Mucosa of rectum (tissue), 2 donors: Measurements from ENCODE around the gene IDH3G.
A peak's percentile ranks its signal among the peaks of the same experiment; 100 is the strongest.
"Not testable (repeated sequence)": the region's sequence is repeated elsewhere in the genome, so short reads cannot be mapped to it uniquely, and the experiment has no call there.

ENCODE experiments used
- H3K27ac ChIP-seq, 2 donors: one replicate each; pipeline ENCODE4 v1.7.0; 2013; ENCODE audit warnings: inconsistent platforms in 2 of 2, low read depth in 2 of 2, low read length in 2 of 2
- H3K27me3 ChIP-seq, 2 donors: one replicate each; pipeline ENCODE4 v1.7.0; 2013; ENCODE audit warnings: low read length in 2 of 2; ENCODE audit not compliant: control insufficient read depth in 2 of 2, insufficient read depth in 2 of 2
- H3K36me3 ChIP-seq, 2 donors: one replicate each; pipeline ENCODE4 v1.7.0; 2013; ENCODE audit warnings: low read length in 2 of 2; ENCODE audit not compliant: control insufficient read depth in 2 of 2, insufficient read depth in 2 of 2
- H3K4me1 ChIP-seq, 2 donors: one replicate each; pipeline ENCODE4 v1.7.0; 2013; ENCODE audit warnings: low read length in 2 of 2, mild to moderate bottlenecking in 1 of 2; ENCODE audit not compliant: control insufficient read depth in 2 of 2, insufficient read depth in 2 of 2
- H3K4me3 ChIP-seq, 2 donors: one replicate each; pipeline ENCODE4 v1.7.0; 2013; ENCODE audit warnings: low read length in 2 of 2
- H3K9ac ChIP-seq, 2 donors: one replicate each; pipeline ENCODE4 v1.7.0; 2013; ENCODE audit warnings: low read length in 2 of 2, low read depth in 1 of 2, mild to moderate bottlenecking in 1 of 2
- H3K9me3 ChIP-seq, 2 donors: one replicate each; pipeline ENCODE4 v1.7.0; 2013; ENCODE audit warnings: low read length in 2 of 2; ENCODE audit not compliant: control insufficient read depth in 2 of 2
- donor health status: healthy.
- donor health status: Normal muscosa, but diverticular disease.

IDH3G gene

GRCh38 chrX:153828308-153828707 is 34.1 kb upstream of the IDH3G start:
- no peaks in the 10 kb centered on the region for H3K4me1 ChIP-seq
- no peak overlapping the region for H3K9ac ChIP-seq
- no peaks in the 10 kb centered on the region for H3K36me3 ChIP-seq
- no peak overlapping the region for H3K27ac ChIP-seq
- H3K27me3 ChIP-seq, result peaks cover 24 to 27% of the 10 kb centered on the region in 2 donors
- H3K9me3 ChIP-seq, result peaks cover 0 to 2% of the 10 kb centered on the region in 2 donors
- H3K4me3 ChIP-seq, result no peak overlapping the region

GRCh38 chrX:153827903-153828302 is 33.7 kb upstream of the IDH3G start:
- Histone ChIP-seq H3K36me3 (no peaks in the 10 kb centered on the region), H3K27ac (no peak overlapping the region), H3K27me3 (peaks cover 24 to 26% of the 10 kb centered on the region in 2 donors), H3K9ac (no peak overlapping the region), H3K4me1 (no peaks in the 10 kb centered on the region), H3K9me3 (peaks cover 0 to 2% of the 10 kb centered on the region in 2 donors), H3K4me3 (no peak overlapping the region)

GRCh38 chrX:153827016-153827415 is 32.8 kb upstream of the IDH3G start:
- Histone ChIP-seq H3K27me3 (peaks cover 19 to 26% of the 10 kb centered on the region in 2 donors), H3K27ac (no peak overlapping the region)

GRCh38 chrX:153825042-153825441 is 30.9 kb upstream of the IDH3G start:
- H3K4me1 ChIP-seq, result no peaks in the 10 kb centered on the region
- no peaks in the 10 kb centered on the region for H3K36me3 ChIP-seq
- H3K9ac ChIP-seq, result no peak overlapping the region
- H3K9me3 ChIP-seq, result peaks cover 0 to 2% of the 10 kb centered on the region in 2 donors
- H3K27ac ChIP-seq, result no peak overlapping the region
- H3K4me3 ChIP-seq, result no peak overlapping the region
- H3K27me3 ChIP-seq, result peaks cover 22 to 24% of the 10 kb centered on the region in 2 donors

More at GRCh38 chrX:153827016-153827415, 32.8 kb upstream of the IDH3G start:
- H3K9ac ChIP-seq, result no peak overlapping the region
- H3K36me3 ChIP-seq, result no peaks in the 10 kb centered on the region
- no peaks in the 10 kb centered on the region for H3K4me1 ChIP-seq
- H3K4me3 ChIP-seq, result no peak overlapping the region
- peaks cover 0 to 2% of the 10 kb centered on the region in 2 donors for H3K9me3 ChIP-seq

GRCh38 chrX:153824348-153824747 is 30.2 kb upstream of the IDH3G start:
- H3K27me3 ChIP-seq, result peaks cover 24 to 27% of the 10 kb centered on the region in 2 donors

GRCh38 chrX:153821066-153821465 is 26.9 kb upstream of the IDH3G start:
- Histone ChIP-seq H3K36me3 (no peaks in the 10 kb centered on the region), H3K27me3 (peaks cover 18 to 23% of the 10 kb centered on the region in 2 donors), H3K9me3 (no peaks in the 10 kb centered on the region), H3K4me1 (peaks cover 0 to 6% of the 10 kb centered on the region in 2 donors), H3K4me3 (no peak overlapping the region), H3K27ac (no peak overlapping the region), H3K9ac (no peak overlapping the region)

More at GRCh38 chrX:153824348-153824747, 30.2 kb upstream of the IDH3G start:
- no peak overlapping the region for H3K9ac ChIP-seq
- H3K4me3 ChIP-seq, result no peak overlapping the region
- H3K4me1 ChIP-seq, result peaks cover 0 to under 1% of the 10 kb centered on the region in 2 donors
- H3K27ac ChIP-seq, result no peak overlapping the region
- H3K9me3 ChIP-seq, result peaks cover 0 to 2% of the 10 kb centered on the region in 2 donors
- H3K36me3 ChIP-seq, result no peaks in the 10 kb centered on the region

- no peaks in the 10 kb centered on the region for H3K9me3 ChIP-seq
- H3K4me3 ChIP-seq, result no peak overlapping the region
- H3K36me3 ChIP-seq, result no peaks in the 10 kb centered on the region
- H3K27ac ChIP-seq, result no peak overlapping the region
- H3K27me3 ChIP-seq, result peaks cover 18 to 23% of the 10 kb centered on the region in 2 donors
- H3K4me1 ChIP-seq, result peaks cover 0 to 6% of the 10 kb centered on the region in 2 donors
- no peak overlapping the region for H3K9ac ChIP-seq
These were observed 26.4 kb upstream of the IDH3G start for GRCh38 chrX:153820601-153821000.

GRCh38 chrX:153819384-153820040 is 25.3 kb upstream of the IDH3G start:
- Histone ChIP-seq H3K36me3 (no peaks in the 10 kb centered on the region), H3K4me1 (peaks cover 0 to 6% of the 10 kb centered on the region in 2 donors), H3K9me3 (no peaks in the 10 kb centered on the region), H3K27me3 (peaks cover 17 to 25% of the 10 kb centered on the region in 2 donors), H3K4me3 (peak overlapping the region; percentile 16 to 53), H3K27ac (no peak overlapping the region), H3K9ac (no peak overlapping the region)

- no peak overlapping the region for H3K9ac ChIP-seq
- H3K4me3 ChIP-seq, result peak overlapping the region; percentile 16 to 53
- H3K27ac ChIP-seq, result no peak overlapping the region
- H3K36me3 ChIP-seq, result no peaks in the 10 kb centered on the region
- H3K27me3 ChIP-seq, result peaks cover 12 to 24% of the 10 kb centered on the region in 2 donors
- H3K4me1 ChIP-seq, result peaks cover 0 to 6% of the 10 kb centered on the region in 2 donors
- H3K9me3 ChIP-seq, result no peaks in the 10 kb centered on the region
These were observed 24.6 kb upstream of the IDH3G start for GRCh38 chrX:153818571-153819383.

- not testable (repeated sequence) for H3K27ac ChIP-seq, H3K36me3 ChIP-seq, H3K9ac ChIP-seq, H3K4me1 ChIP-seq, H3K4me3 ChIP-seq, H3K9me3 ChIP-seq
- peaks cover 12 to 24% of the 10 kb centered on the region in 2 donors for H3K27me3 ChIP-seq
These were observed 23.9 kb upstream of the IDH3G start for GRCh38 chrX:153818064-153818463.
